Activated CD8-positive, alpha-beta memory T cell treated with anti-CD3 and anti-CD28 coated beads, Interleukin-2, amount 10 ng/mL, durations not matched to agents 7 days and 5 days (primary cell): ENCODE data around the gene R3HCC1L. TPM values are rescaled to one million over a fixed set of nuclear protein-coding genes. Genes with fewer than 3 reads are reported as not detected.
"Not testable (repeated sequence)": the region's sequence is repeated elsewhere in the genome, so short reads cannot be mapped to it uniquely, and the experiment has no call there.

Experiments used
- ATAC-seq: fragments of 150-1000 bp; cut with Tn5 transposase; one replicate; pipeline ENCODE4 v1.10.0; 2021; ENCODE audit warnings: moderate library complexity
- CTCF ChIA-PET: fragments of 350-600 bp; sonication (Branson Sonifier 250); formaldehyde crosslinking; loops from one replicate; lab custom pipeline; 2021; ENCODE audit warnings: antibody characterized with exemption; lab: Charles Lee
- DNase-seq: peaks from one replicate; pipeline ENCODE4 v3.0.0-alpha.2; 2020
- H3K27ac Mint-ChIP-seq: one replicate; pipeline ENCODE4 v1.8.0; 2021; ENCODE audit warnings: mild to moderate bottlenecking, mixed read lengths
- H3K27me3 Mint-ChIP-seq: one replicate; pipeline ENCODE4 v1.8.0; 2021; ENCODE audit warnings: mixed read lengths
- H3K36me3 Mint-ChIP-seq: one replicate; pipeline ENCODE4 v1.8.0; 2021; ENCODE audit warnings: mild to moderate bottlenecking, mixed read lengths
- H3K4me1 Mint-ChIP-seq: one replicate; pipeline ENCODE4 v1.8.0; 2021; ENCODE audit warnings: mixed read lengths
- H3K4me3 Mint-ChIP-seq: one replicate; pipeline ENCODE4 v1.8.0; 2021; ENCODE audit warnings: mild to moderate bottlenecking, moderate library complexity, mixed read lengths
- H3K9me3 Mint-ChIP-seq: one replicate; pipeline ENCODE4 v1.8.0; 2022; ENCODE audit warnings: low read depth, mixed read lengths
- total RNA-seq, 2 experiments: library from RNA; stranded (reverse); gene quantifications; one replicate each; pipeline ENCODE4 v1.2.3, GENCODE V29; 2021

R3HCC1L gene
- total RNA-seq, 2 experiments from 2014 or later = 17.4 to 19.1 TPM

GRCh38 chr10:98138031-98138430, 3.6 kb downstream of the R3HCC1L start:
- Mint-ChIP-seq H3K4me3 (no peak overlapping the region), H3K27me3 (no peaks in the 10 kb centered on the region), H3K9me3 (peaks cover 4% of the 10 kb centered on the region), H3K36me3 (peaks cover 23% of the 10 kb centered on the region), H3K4me1 (peaks cover 55% of the 10 kb centered on the region), H3K27ac (no peak overlapping the region)
- no peak for DNase-seq
- CTCF ChIA-PET = interaction anchor here (1.2 kb wide), 1 partner anchor 32 kb away, joined by 3 read pairs; no protein-coding TSS in a partner anchor
- ATAC-seq = no peak

GRCh38 chr10:98139431-98139830, 5.0 kb downstream of the R3HCC1L start:
- CTCF ChIA-PET = interaction anchor here (1.2 to 1.4 kb wide), 2 partner anchors 28 to 31 kb away, joined by 3 read pairs; no protein-coding TSS in a partner anchor
- DNase-seq = no peak
- H3K27me3 Mint-ChIP-seq = no peaks in the 10 kb centered on the region
- no peak for ATAC-seq
- peaks cover 43% of the 10 kb centered on the region for H3K4me1 Mint-ChIP-seq
- peaks cover 25% of the 10 kb centered on the region for H3K36me3 Mint-ChIP-seq
- no peak overlapping the region for H3K27ac Mint-ChIP-seq
- no peak overlapping the region for H3K4me3 Mint-ChIP-seq
- H3K9me3 Mint-ChIP-seq = no peaks in the 10 kb centered on the region

- Mint-ChIP-seq H3K36me3 (peaks cover 36% of the 10 kb centered on the region), H3K4me1 (peaks cover 35% of the 10 kb centered on the region), H3K27ac (no peak overlapping the region), H3K27me3 (no peaks in the 10 kb centered on the region), H3K4me3 (no peak overlapping the region), H3K9me3 (peaks cover 5% of the 10 kb centered on the region)
- DNase-seq = no peak
- CTCF ChIA-PET = interaction anchor here (1.4 kb wide), 1 partner anchor 29 kb away, joined by 3 read pairs; no protein-coding TSS in a partner anchor
- no peak for ATAC-seq
Observed at GRCh38 chr10:98141484-98142073, 7.1 kb downstream of the R3HCC1L start.

- ATAC-seq (no peak), DNase-seq (no peak)
- Mint-ChIP-seq H3K4me1 (peaks cover 16% of the 10 kb centered on the region), H3K36me3 (peaks cover 56% of the 10 kb centered on the region), H3K27ac (no peak overlapping the region), H3K9me3 (peaks cover 24% of the 10 kb centered on the region), H3K27me3 (no peaks in the 10 kb centered on the region), H3K4me3 (no peak overlapping the region)
- CTCF ChIA-PET = no interaction called here
Observed at GRCh38 chr10:98144985-98145384, 10.5 kb downstream of the R3HCC1L start.

GRCh38 chr10:98149858-98150257, 15.4 kb downstream of the R3HCC1L start:
- ATAC-seq = no peak
- H3K4me1 Mint-ChIP-seq = peaks cover 2% of the 10 kb centered on the region
- H3K9me3 Mint-ChIP-seq = peaks cover 36% of the 10 kb centered on the region

GRCh38 chr10:98150544-98150943, 16.1 kb downstream of the R3HCC1L start:
- no peak overlapping the region for H3K4me3 Mint-ChIP-seq
- H3K4me1 Mint-ChIP-seq = peaks cover 2% of the 10 kb centered on the region
- H3K9me3 Mint-ChIP-seq = peaks cover 33% of the 10 kb centered on the region
- DNase-seq (no peak), ATAC-seq (no peak)
- CTCF ChIA-PET = no interaction called here
- H3K36me3 Mint-ChIP-seq = peaks cover 59% of the 10 kb centered on the region
- H3K27me3 Mint-ChIP-seq = no peaks in the 10 kb centered on the region
- no peak overlapping the region for H3K27ac Mint-ChIP-seq

More at GRCh38 chr10:98149858-98150257, 15.4 kb downstream of the R3HCC1L start:
- Mint-ChIP-seq H3K27ac (no peak overlapping the region), H3K27me3 (no peaks in the 10 kb centered on the region), H3K36me3 (peaks cover 63% of the 10 kb centered on the region), H3K4me3 (no peak overlapping the region)
- CTCF ChIA-PET = no interaction called here
- no peak for DNase-seq

- Mint-ChIP-seq H3K36me3 (peaks cover 57% of the 10 kb centered on the region), H3K9me3 (peaks cover 25% of the 10 kb centered on the region)
- CTCF ChIA-PET, H3K4me1 Mint-ChIP-seq, H3K27ac Mint-ChIP-seq, ATAC-seq, DNase-seq, H3K4me3 Mint-ChIP-seq, H3K27me3 Mint-ChIP-seq: not testable (repeated sequence)
Observed at GRCh38 chr10:98152778-98153177, 18.3 kb downstream of the R3HCC1L start.

- H3K27ac Mint-ChIP-seq, H3K27me3 Mint-ChIP-seq, DNase-seq, CTCF ChIA-PET, H3K4me1 Mint-ChIP-seq, ATAC-seq, H3K4me3 Mint-ChIP-seq: not testable (repeated sequence)
- Mint-ChIP-seq H3K9me3 (peaks cover 25% of the 10 kb centered on the region), H3K36me3 (peaks cover 54% of the 10 kb centered on the region)
Observed at GRCh38 chr10:98153213-98153958, 18.9 kb downstream of the R3HCC1L start.

GRCh38 chr10:98154076-98154475, 19.6 kb downstream of the R3HCC1L start:
- CTCF ChIA-PET = no interaction called here
- H3K27ac Mint-ChIP-seq = no peak overlapping the region
- peaks cover 48% of the 10 kb centered on the region for H3K36me3 Mint-ChIP-seq

GRCh38 chr10:98158576-98158975, 24.1 kb downstream of the R3HCC1L start:
- ATAC-seq (no peak), DNase-seq (no peak)
- no peak overlapping the region for H3K4me3 Mint-ChIP-seq
- H3K9me3 Mint-ChIP-seq = no peaks in the 10 kb centered on the region
- peaks cover 2% of the 10 kb centered on the region for H3K4me1 Mint-ChIP-seq
- no peak overlapping the region for H3K27ac Mint-ChIP-seq
- no peaks in the 10 kb centered on the region for H3K27me3 Mint-ChIP-seq
- CTCF ChIA-PET = no interaction called here
- H3K36me3 Mint-ChIP-seq = peaks cover 26% of the 10 kb centered on the region

More at GRCh38 chr10:98154076-98154475, 19.6 kb downstream of the R3HCC1L start:
- DNase-seq (no peak), ATAC-seq (no peak)
- Mint-ChIP-seq H3K9me3 (peaks cover 21% of the 10 kb centered on the region), H3K4me1 (peaks cover 2% of the 10 kb centered on the region), H3K27me3 (no peaks in the 10 kb centered on the region), H3K4me3 (no peak overlapping the region)

- no peak for ATAC-seq
- Mint-ChIP-seq H3K36me3 (peaks cover 30% of the 10 kb centered on the region), H3K4me3 (no peak overlapping the region), H3K27ac (no peak overlapping the region), H3K9me3 (no peaks in the 10 kb centered on the region), H3K4me1 (peaks cover 3% of the 10 kb centered on the region), H3K27me3 (no peaks in the 10 kb centered on the region)
- DNase-seq = no peak
- CTCF ChIA-PET = no interaction called here
Observed at GRCh38 chr10:98163941-98164340, 29.5 kb downstream of the R3HCC1L start.

- Mint-ChIP-seq H3K4me3 (no peak overlapping the region), H3K27ac (no peak overlapping the region), H3K4me1 (peaks cover 3% of the 10 kb centered on the region), H3K27me3 (no peaks in the 10 kb centered on the region), H3K9me3 (no peaks in the 10 kb centered on the region), H3K36me3 (peaks cover 31% of the 10 kb centered on the region)
- DNase-seq (no peak), ATAC-seq (no peak)
- CTCF ChIA-PET = interaction anchor here (1.1 to 1.6 kb wide), 2 partner anchors 28 to 375 kb away, joined by 3 read pairs; no protein-coding TSS in a partner anchor
Observed at GRCh38 chr10:98167191-98167590, 32.7 kb downstream of the R3HCC1L start.

- Mint-ChIP-seq H3K27me3 (no peaks in the 10 kb centered on the region), H3K4me3 (no peak overlapping the region), H3K4me1 (peaks cover 3% of the 10 kb centered on the region), H3K27ac (no peak overlapping the region), H3K9me3 (no peaks in the 10 kb centered on the region), H3K36me3 (peaks cover 29% of the 10 kb centered on the region)
- CTCF ChIA-PET = interaction anchor here (1.1 to 4.2 kb wide), 3 partner anchors 29 to 376 kb away, joined by 3 to 32 read pairs (median 3); no protein-coding TSS in a partner anchor
- DNase-seq = no peak
- no peak for ATAC-seq
Observed at GRCh38 chr10:98168147-98168546, 33.7 kb downstream of the R3HCC1L start.
